H1 (cell line): ENCODE data around the gene PGBD5. TPM values are rescaled to one million over a fixed set of nuclear protein-coding genes. Genes with fewer than 3 reads are reported as not detected.

Experiments used
- BACH1 ChIP-seq: IDR thresholded peaks from 2 replicates; pipeline ENCODE4 v1.6.1; 2012; ENCODE audit warnings: low read length, improper control_type of control experiment
- FOSL1 ChIP-seq: IDR thresholded peaks from 2 replicates; pipeline ENCODE4 v1.6.1; 2011; ENCODE audit warnings: mild to moderate bottlenecking, low read depth, low read length, moderate library complexity; ENCODE audit not compliant: insufficient read depth
- HDAC6 ChIP-seq: IDR thresholded peaks from one replicate; pipeline ENCODE4 v1.7.1; 2012; ENCODE audit warnings: low read depth, mild to moderate bottlenecking, inconsistent platforms, low read length, moderate library complexity
- NANOG ChIP-seq: IDR thresholded peaks from 2 replicates; pipeline ENCODE4 v1.6.1; 2011; ENCODE audit warnings: low read length, low read depth, mild to moderate bottlenecking, inconsistent platforms; ENCODE audit not compliant: insufficient read depth, poor library complexity, severe bottlenecking
- POLR2AphosphoS5 ChIP-seq: IDR thresholded peaks from 2 replicates; pipeline ENCODE4 v1.6.1; 2011; ENCODE audit warnings: low read depth, low read length
- SP4 ChIP-seq: IDR thresholded peaks from 2 replicates; pipeline ENCODE4 v1.6.1; 2012; ENCODE audit warnings: low read length, inconsistent platforms
- TEAD4 ChIP-seq: IDR thresholded peaks from 2 replicates; pipeline ENCODE4 v1.6.1; 2012; ENCODE audit warnings: low read depth, low read length, inconsistent platforms, mixed read lengths
- polyA plus RNA-seq, 7 experiments: library from polyadenylated mRNA; depleted of rRNA in 3 of 7; stranded (reverse) in 5 of 7; unstranded in 2 of 7; fragments of >200 nt in 5 of 7; fragments of 200-250 nt in 2 of 7; gene quantifications; 1 replicate in 5 of 7; 2 replicates in 1 of 7; 4 replicates in 1 of 7; pipeline versions ENCODE4 v1.2.1 to v1.2.3, GENCODE V29; 2011 to 2013; ENCODE audit warnings: missing spikeins in 2 of 7, mixed read lengths in 2 of 7
- total RNA-seq: library from RNA; stranded (reverse); fragmentation: NEBNext Ultra II Directional; extraction: Animal tissue kit (Norgen Biotek cat#: 25700); gene quantifications from 2 replicates; pipeline ENCODE4 v1.2.1, GENCODE V29; 2021
- TF ChIP-seq, protein P1 (sequence below): IDR thresholded peaks from 2 replicates; pipeline ENCODE4 v1.6.1; 2012; ENCODE audit warnings: low read length, inconsistent platforms
- TF ChIP-seq, protein P2 (sequence below): IDR thresholded peaks from 2 replicates; pipeline ENCODE4 v1.6.1; 2011; ENCODE audit warnings: low read depth, mild to moderate bottlenecking, low read length; ENCODE audit not compliant: insufficient read depth

PGBD5 gene
- total and polyA plus RNA-seq, 2 of the 8 experiments (the other 6 are each of a cell fraction or from before 2014, with no cell fraction given) = 16.3 to 18.4 TPM

DNA sequence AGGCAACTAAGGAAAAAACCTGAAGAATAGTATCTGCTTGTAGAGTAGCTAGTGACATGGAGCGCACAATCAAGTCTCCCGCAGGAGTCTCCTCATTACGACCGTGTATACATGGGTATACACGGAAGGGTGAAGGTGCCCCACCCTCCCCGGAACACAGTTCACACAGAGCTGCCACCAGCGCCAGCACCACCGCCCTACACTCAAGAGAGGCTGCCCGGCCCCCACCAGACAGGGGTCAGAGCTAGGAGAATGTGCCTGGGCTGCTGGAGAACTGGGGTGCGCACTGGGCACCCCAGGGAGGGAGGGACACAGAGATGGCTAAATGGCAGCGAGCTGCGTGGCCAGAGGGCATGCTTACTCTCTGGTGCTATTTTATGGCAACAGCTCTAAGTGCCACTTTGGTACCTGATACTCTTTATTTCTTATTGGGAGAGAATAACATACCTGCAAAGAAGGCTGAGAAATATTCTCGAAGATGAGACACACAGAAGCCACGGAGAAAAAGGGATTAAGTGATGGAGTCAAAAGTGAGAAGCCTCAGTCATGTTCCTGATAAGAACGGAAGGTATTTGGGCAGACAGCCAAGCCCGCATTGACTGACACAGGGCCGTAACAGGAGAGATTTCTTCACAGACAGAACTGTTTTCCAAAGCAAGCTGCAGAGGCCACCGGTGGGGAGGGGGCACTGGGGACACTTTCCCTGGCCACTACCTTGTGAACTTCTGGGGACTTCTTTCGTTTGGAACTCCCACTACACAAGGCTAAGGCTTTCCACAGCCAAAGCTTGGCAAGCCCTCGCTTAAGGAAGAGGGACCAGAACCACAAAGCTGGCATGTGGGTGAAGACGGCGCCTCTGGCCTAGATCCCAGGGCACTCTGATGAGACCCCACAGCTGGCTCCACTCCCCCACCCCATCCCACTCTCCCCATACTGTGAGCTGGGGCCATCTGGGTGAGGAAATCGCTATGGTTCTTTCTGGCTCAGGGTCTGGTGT is 108.0 kb downstream of the PGBD5 start (continued):
- TF ChIP-seq FOSL1 (no peak), BACH1 (no peak), NANOG (no peak), HDAC6 (no peak), POLR2AphosphoS5 (no peak), SP4 (no peak), TEAD4 (no peak)
- TF ChIP-seq, protein P1, sequence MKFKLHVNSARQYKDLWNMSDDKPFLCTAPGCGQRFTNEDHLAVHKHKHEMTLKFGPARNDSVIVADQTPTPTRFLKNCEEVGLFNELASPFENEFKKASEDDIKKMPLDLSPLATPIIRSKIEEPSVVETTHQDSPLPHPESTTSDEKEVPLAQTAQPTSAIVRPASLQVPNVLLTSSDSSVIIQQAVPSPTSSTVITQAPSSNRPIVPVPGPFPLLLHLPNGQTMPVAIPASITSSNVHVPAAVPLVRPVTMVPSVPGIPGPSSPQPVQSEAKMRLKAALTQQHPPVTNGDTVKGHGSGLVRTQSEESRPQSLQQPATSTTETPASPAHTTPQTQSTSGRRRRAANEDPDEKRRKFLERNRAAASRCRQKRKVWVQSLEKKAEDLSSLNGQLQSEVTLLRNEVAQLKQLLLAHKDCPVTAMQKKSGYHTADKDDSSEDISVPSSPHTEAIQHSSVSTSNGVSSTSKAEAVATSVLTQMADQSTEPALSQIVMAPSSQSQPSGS = no peak
- TF ChIP-seq, protein P2, sequence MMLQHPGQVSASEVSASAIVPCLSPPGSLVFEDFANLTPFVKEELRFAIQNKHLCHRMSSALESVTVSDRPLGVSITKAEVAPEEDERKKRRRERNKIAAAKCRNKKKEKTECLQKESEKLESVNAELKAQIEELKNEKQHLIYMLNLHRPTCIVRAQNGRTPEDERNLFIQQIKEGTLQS = no peak
- TF ChIP-seq, all 59 proteins: peak for 0
